Activated naive CD8-positive, alpha-beta T cell treated with anti-CD3 and anti-CD28 coated beads, Interleukin-2, amount 50 U/mL, for 16 hours (primary cell): ENCODE measurements around the gene DYRK1A.

Experiments
- DNase-seq: peaks from one replicate; pipeline ENCODE4 v3.0.0-alpha.2; 2020; ENCODE audit warnings: low read depth, low spot score

Gene DYRK1A

DNA sequence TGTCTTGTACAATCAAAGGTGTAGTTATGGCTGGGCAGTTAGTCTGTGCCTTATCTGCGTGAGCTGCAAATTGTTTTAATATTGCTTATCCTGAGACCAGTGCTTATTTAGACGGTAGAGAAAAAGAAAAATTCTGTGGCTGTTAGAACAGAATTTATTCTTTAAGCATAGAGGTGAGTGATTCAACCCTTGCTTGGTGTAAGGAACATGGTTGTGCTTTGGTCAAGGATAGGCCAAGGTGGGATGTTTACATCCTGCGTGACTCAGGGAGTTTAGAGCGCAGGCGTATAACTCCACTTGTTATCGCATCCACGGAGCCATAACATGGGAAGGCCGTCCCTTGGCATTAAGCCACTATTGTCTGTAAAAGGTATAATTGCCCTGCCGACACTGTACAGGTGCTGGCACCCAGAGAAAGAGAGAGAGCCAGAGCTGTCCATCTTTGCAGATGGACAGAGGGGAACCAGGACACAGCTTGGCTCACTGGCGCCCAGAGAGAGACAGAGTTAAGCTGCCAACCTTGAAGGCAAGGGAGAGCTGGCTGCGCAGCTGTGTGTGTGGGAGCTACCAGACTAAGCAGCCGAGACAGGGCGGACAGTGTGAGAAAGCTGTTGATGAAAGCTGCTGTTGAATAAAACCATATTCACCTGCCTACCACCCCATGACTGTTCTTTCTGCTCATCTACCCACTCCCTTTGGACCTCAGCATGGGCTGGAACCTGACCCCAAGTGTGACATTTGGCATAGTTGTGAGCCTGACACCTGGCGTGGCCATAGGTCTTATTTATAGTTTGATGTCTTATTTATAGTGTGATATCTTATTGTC lies 200.4 kb downstream of the DYRK1A start:
- DNase-seq, result no peak

DNA sequence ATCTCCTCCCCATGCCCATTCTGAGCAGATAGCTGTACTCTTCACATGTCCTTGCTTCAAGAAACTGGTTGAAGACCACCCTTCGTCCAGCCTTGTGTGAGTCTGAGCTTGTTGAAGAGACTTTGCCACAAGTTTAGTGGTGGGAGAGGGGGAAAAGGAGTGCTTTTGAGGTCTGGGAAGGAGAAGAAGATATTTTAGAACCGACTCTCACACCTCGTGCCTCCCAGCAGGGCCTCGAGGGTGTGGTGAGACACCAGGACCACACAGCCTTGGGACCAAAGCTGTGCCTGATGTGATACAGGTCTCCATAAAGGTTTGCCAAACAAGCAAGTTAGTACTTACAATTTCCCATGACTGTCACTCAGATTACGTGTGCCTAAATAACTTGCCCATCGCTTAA lies 201.8 kb downstream of the DYRK1A start:
- no peak for DNase-seq

DNA sequence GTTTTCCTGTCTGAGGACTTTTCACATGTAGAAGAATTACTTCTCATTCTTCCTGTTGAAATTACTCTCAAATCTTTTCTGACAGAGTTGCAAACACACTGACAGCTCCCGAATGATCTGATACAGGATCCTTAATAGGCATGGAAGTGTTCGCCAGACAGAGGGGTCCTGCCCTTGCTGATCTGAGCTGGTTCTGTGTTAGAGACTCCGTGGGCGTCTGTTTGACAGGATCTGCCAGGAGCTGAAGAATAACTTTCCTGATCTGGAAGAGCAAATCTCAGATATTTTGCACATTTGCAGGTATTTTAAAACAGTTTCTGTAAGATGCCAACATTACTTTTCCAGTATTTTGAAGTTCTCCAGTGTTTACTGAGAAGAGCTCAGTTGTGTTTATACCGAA lies 202.3 kb downstream of the DYRK1A start:
- DNase-seq, result no peak

DNA sequence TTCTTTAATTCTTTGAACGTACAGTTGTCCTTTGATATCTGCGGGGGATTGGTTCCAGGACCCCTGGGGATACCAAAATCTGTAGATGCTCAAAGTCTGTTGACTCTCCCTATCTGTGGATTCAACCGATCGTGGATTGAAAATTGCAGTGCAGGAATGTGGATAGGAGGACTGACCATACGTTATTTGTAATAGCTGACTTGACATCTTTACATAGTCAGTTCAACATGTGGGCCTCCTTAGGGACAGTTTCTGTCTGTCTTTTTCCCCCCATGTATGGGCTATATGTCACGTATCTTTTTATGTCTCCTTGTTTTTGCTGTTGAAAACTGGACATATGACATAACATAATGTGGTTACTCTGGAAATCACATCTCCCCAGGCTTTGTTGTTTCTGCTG lies 204.9 kb downstream of the DYRK1A start:
- DNase-seq, result no peak

DNA sequence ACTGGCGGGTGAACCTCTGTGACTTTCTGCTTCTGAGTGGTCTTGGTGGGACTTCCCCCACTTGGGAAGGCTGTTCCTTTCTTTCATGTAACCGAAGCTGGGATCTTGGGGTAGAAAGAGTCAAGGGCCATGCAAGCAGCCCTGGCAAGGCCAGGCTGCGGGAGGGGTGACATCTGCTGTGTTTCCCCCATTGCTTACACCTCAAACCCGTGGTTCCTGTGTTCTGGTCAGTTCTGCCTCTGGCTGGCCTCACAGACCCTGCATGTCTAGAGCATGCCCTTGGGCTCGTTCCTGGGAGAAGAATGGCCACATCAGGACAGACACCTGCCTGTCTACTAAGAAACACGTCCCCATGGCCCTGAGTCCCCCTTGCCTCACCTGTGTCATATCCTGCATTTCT lies 207.7 kb downstream of the DYRK1A start:
- DNase-seq, result no peak

DNA sequence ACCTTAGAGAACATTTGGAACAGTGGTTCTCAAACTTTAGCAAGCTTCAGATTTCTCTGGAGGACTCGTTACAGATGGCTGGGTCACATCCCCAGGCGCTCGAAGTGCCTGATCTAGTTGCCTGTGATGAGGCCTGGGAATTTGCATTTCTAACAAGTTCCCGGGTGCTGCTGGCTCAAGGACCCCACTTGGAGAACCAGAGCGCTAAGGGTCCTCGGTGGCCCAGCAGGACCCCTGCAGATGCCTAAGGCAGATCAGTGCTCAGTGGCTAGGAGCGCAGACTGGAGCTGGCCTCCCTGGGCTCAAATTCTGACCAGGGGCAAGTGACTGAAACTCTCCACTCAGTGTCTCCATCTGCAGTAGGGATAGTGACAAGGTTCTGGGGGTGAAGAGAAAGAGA lies 208.2 kb downstream of the DYRK1A start:
- DNase-seq, result no peak

DNA sequence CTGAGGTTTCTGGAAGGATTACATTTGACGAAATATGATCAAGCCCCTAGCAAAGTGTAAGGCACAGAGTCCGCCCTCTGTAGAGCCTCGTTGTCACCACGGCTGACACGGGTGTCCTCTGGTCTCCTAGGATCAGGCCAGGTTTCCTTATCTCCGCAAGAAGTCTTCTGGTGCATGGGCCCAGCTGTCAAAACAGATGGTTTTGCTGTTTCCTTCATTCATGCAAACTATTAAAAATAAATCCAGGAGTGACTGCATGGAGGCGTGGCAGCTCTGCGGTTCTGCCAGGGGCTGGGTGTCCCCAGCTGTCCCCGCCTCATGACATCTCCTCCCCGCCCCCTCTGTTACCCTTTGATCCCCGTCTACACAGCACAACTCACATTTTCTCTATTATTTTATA lies 209.0 kb downstream of the DYRK1A start:
- no peak for DNase-seq
